ENCODE results near the gene SIPA1L3. TPM values are rescaled to one million over a fixed set of nuclear protein-coding genes. Genes with fewer than 3 reads are reported as not detected.

SIPA1L3 gene
- polyA plus RNA-seq, 1 of the 3 experiments (the other 2 are of a cell fraction) = 11.6 TPM

GRCh38 chr19:38209152-38209551 lies 302.1 kb downstream of the SIPA1L3 start:
- Histone ChIP-seq H2AFZ (ENCODE audit: low read depth) (no peak overlapping the region), H3K79me2 (ENCODE audit: insufficient read depth) (no peaks in the 10 kb centered on the region)
- WGBS (ENCODE audit: low lambda C conversion rate) = 85% methylated on average over 2 of the region's 5 CpGs

GRCh38 chr19:38209671-38210457 lies 302.9 kb downstream of the SIPA1L3 start:
- Histone ChIP-seq H3K4me3 (ENCODE audit: low read depth in 2 of 2, low read length in 1 of 2) (peak overlapping the region in 1 of 2 experiments; percentile 27; a peak in 1 of 4 replicates), H3K27me3 (ENCODE audit: insufficient read depth) (no peaks in the 10 kb centered on the region), H4K20me1 (ENCODE audit: insufficient read depth) (no peaks in the 10 kb centered on the region), H3K4me1 (ENCODE audit: control insufficient read depth in 1 of 2, insufficient read depth in 2 of 2, low read depth in 1 of 2, low read length in 1 of 2) (peaks cover 4 to 22% of the 10 kb centered on the region in 2 experiments; a peak in 1 of 4 replicates), H3K4me2 (no peak overlapping the region), H3K27ac (ENCODE audit: low read depth in 2 of 2, low read length in 1 of 2) (peak overlapping the region in 1 of 2 experiments; percentile 69; a peak in 1 of 4 replicates), H3K9me3 (no peaks in the 10 kb centered on the region), H3K36me3 (replicated peaks in 1 of 2; ENCODE audit: control insufficient read depth in 1 of 2, insufficient read depth in 2 of 2, low read length in 1 of 2) (peaks cover 1 to 9% of the 10 kb centered on the region in 2 experiments), H3K79me2 (ENCODE audit: insufficient read depth) (no peaks in the 10 kb centered on the region), H3F3A (replicated peaks; ENCODE audit: insufficient read depth) (peaks cover 5% of the 10 kb centered on the region), H2AFZ (ENCODE audit: low read depth) (no peak overlapping the region), H3K9ac (no peak overlapping the region), H3K9me2 (no peaks in the 10 kb centered on the region)
- CTCF ChIA-PET = interaction anchor here (1.0 to 2.3 kb wide), 4 partner anchors 9 to 307 kb away, joined by 3 to 13 read pairs (median 4); no protein-coding TSS in a partner anchor
- DNase-seq = peak; percentile 79
- no peak for TF ChIP-seq FOXM1 (IDR thresholded peaks at IDR 0.05; ENCODE audit: low read depth)
- TF ChIP-seq ZBTB33 (IDR thresholded peaks at IDR 0.05; ENCODE audit: borderline replicate concordance, low read depth) = no peak
- no peak for TF ChIP-seq GABPA (IDR thresholded peaks at IDR 0.05; ENCODE audit: low read depth)
- no peak for TF ChIP-seq GATA2 (CRISPR knock-in tag; IDR thresholded peaks at IDR 0.05)
- TF ChIP-seq RAD21 (IDR thresholded peaks at IDR 0.05; ENCODE audit: low read length) = no peak
- TF ChIP-seq FOSL2 (IDR thresholded peaks at IDR 0.05; ENCODE audit: borderline replicate concordance, low read depth) = no peak
- TF ChIP-seq USF2 (IDR thresholded peaks at IDR 0.05; ENCODE audit: borderline replicate concordance, low read depth, low read length) = no peak
- TF ChIP-seq MAX (IDR thresholded peaks at IDR 0.05; ENCODE audit: low read depth) = no peak
- TF ChIP-seq RCOR1 (IDR thresholded peaks at IDR 0.05; ENCODE audit: low read length) = no peak
- no peak for TF ChIP-seq RXRA (IDR thresholded peaks at IDR 0.05; ENCODE audit: borderline replicate concordance, low read depth)
- no peak for TF ChIP-seq EP300 (IDR thresholded peaks at IDR 0.05; ENCODE audit: borderline replicate concordance in 1 of 2, low read depth in 1 of 2, low read length in 1 of 2)
- TF ChIP-seq USF1 (IDR thresholded peaks at IDR 0.05; ENCODE audit: borderline replicate concordance, low read depth) = no peak
- no peak for TF ChIP-seq CHD2 (IDR thresholded peaks at IDR 0.05; ENCODE audit: low read length, partially characterized antibody)
- POLR2A ChIA-PET = interaction anchor here (1.8 kb wide), 1 partner anchor 206 kb away, joined by 6 read pairs; no protein-coding TSS in a partner anchor
- 38% methylated on average over 28 of the region's 30 CpGs for WGBS (ENCODE audit: low lambda C conversion rate)

More at GRCh38 chr19:38209152-38209551, 302.1 kb downstream of the SIPA1L3 start:
- Histone ChIP-seq H3K9ac (no peak overlapping the region), H3K4me3 (ENCODE audit: low read depth in 2 of 2, low read length in 1 of 2) (no peak overlapping the region; a peak in 1 of 4 replicates), H3K4me1 (ENCODE audit: control insufficient read depth in 1 of 2, insufficient read depth in 2 of 2, low read depth in 1 of 2, low read length in 1 of 2) (peaks cover 4 to 22% of the 10 kb centered on the region in 2 experiments; a peak in 1 of 4 replicates), H3K27ac (ENCODE audit: low read depth in 2 of 2, low read length in 1 of 2) (peak overlapping the region in 1 of 2 experiments; percentile 69; a peak in 1 of 4 replicates), H3K27me3 (ENCODE audit: insufficient read depth) (no peaks in the 10 kb centered on the region), H3K9me2 (no peaks in the 10 kb centered on the region), H4K20me1 (ENCODE audit: insufficient read depth) (no peaks in the 10 kb centered on the region), H3K4me2 (no peak overlapping the region), H3K36me3 (replicated peaks in 1 of 2; ENCODE audit: control insufficient read depth in 1 of 2, insufficient read depth in 2 of 2, low read length in 1 of 2) (peaks cover 4 to 11% of the 10 kb centered on the region in 2 experiments), H3F3A (replicated peaks; ENCODE audit: insufficient read depth) (peaks cover 5% of the 10 kb centered on the region), H3K9me3 (no peaks in the 10 kb centered on the region)
- TF ChIP-seq JUND (IDR thresholded peaks at IDR 0.05) = no peak
- no peak for TF ChIP-seq TCF12 (IDR thresholded peaks at IDR 0.05)
- TF ChIP-seq PBX3 (IDR thresholded peaks at IDR 0.05) = no peak
- TF ChIP-seq ELF1 (IDR thresholded peaks at IDR 0.05) = no peak
- no peak for TF ChIP-seq TAF1 (IDR thresholded peaks at IDR 0.05; ENCODE audit: borderline replicate concordance, low read depth, low read length)
- POLR2A ChIA-PET = interaction anchor here (1.8 kb wide), 1 partner anchor 205 kb away, joined by 6 read pairs; no protein-coding TSS in a partner anchor
- CTCF ChIA-PET = interaction anchor here (1.0 to 2.3 kb wide), 4 partner anchors 8 to 306 kb away, joined by 3 to 13 read pairs (median 4); no protein-coding TSS in a partner anchor
- no peak for DNase-seq

Measured in SK-N-SH (cell line).